T-helper 22 cell (primary cell): ENCODE data around the gene NGF.

Source experiments
- DNase-seq: peaks from one replicate; pipeline ENCODE4 v3.0.0-alpha.2; 2020; ENCODE audit warnings: low read depth

The NGF gene

DNA sequence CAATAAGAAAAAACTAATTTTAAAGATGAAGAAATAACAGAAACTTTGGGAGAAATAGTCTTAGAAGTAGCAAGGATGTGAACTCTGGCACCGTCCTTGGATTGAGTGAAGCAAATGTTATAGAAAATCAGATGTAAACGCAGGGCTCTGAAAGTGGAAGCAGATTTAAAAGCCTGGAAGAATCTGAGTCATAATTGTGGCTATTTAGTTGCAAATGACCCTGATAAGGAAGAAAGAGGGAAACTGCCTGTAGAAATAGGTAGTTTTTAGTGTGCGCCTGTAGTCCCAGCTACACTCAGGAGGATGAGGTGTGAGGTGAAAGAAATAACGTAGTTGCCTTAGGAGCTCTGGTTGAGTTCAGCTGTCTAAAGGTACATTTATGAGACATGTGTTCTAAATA, 101.0 kb downstream of the NGF start:
- no peak for DNase-seq
